Measurements from ENCODE around the gene NUP43. TPM values are rescaled to one million over a fixed set of nuclear protein-coding genes. Genes with fewer than 3 reads are reported as not detected.

Gene NUP43
- total and polyA plus RNA-seq, 2 of the 13 experiments (the other 11 are each of a cell fraction or from before 2014, with no cell fraction given): 38.9 to 85.1 TPM

DNA sequence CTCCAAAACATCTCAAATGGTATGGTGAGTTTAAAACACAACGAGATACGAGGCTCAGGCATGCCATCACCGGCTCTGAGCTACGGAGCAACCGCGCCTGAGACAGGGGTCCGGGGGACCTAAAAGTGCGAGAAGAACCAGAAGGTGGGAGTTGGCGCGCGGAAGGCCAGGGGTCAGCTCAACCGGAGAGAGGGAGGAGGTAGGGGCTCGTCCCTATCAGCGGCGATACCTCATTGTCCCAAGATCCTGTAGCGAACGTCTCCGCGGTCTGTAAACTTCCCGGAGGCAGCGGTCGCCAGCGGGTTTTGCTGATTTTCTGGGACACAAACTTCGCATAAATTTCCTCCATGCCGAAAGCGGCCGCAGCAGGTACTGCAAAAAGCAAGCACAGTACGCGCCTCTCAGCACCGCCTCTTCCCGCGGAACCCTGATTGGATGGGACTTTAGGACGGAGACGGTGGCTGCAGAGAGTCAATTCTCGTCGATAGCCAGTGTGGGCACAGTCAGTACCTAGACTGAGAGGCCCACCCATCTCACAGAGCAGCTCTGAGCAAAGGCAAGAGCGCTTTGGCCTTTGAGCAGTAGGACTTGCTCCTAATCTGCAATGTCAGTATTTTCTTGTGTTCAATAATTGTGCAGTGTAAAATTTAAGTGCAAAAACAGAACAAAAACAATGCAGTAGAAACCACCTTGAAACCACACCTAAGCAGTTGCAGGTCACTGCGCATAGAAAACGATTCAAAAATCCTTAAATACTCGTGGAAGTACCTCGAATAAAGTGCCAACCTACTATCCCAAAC is at the start of gene NUP43 (continued):
- TF ChIP-seq, protein P1, sequence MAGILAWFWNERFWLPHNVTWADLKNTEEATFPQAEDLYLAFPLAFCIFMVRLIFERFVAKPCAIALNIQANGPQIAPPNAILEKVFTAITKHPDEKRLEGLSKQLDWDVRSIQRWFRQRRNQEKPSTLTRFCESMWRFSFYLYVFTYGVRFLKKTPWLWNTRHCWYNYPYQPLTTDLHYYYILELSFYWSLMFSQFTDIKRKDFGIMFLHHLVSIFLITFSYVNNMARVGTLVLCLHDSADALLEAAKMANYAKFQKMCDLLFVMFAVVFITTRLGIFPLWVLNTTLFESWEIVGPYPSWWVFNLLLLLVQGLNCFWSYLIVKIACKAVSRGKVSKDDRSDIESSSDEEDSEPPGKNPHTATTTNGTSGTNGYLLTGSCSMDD (CRISPR knock-in tag; IDR thresholded peaks at IDR 0.05): 0 out of 2 replicates have a peak, but pooled peaks have one; percentile 51
- TF ChIP-seq FLYWCH1 (CRISPR knock-in tag; IDR thresholded peaks at IDR 0.05): no peak
- TF ChIP-seq ZFYVE20 (CRISPR knock-in tag; IDR thresholded peaks at IDR 0.05; ENCODE audit: borderline replicate concordance, low read depth): 0 out of 2 replicates have a peak, but pooled peaks have one; percentile 49
- TF ChIP-seq SMARCE1 (IDR thresholded peaks at IDR 0.05; ENCODE audit: borderline replicate concordance): no peak
- no peak for TF ChIP-seq ZNF251 (CRISPR knock-in tag; IDR thresholded peaks at IDR 0.05)
- TF ChIP-seq MYC (CRISPR knock-in tag; IDR thresholded peaks at IDR 0.05; ENCODE audit: borderline replicate concordance): peak; percentile 84; the same call in 1 of the 2 replicates
- TF ChIP-seq CHD2 (IDR thresholded peaks at IDR 0.05; ENCODE audit: low read depth, low read length): peak; percentile 60
- TF ChIP-seq ZNF121 (CRISPR knock-in tag; IDR thresholded peaks at IDR 0.05): 0 out of 2 replicates have a peak, but pooled peaks have one; percentile 18
- TF ChIP-seq, protein P2, sequence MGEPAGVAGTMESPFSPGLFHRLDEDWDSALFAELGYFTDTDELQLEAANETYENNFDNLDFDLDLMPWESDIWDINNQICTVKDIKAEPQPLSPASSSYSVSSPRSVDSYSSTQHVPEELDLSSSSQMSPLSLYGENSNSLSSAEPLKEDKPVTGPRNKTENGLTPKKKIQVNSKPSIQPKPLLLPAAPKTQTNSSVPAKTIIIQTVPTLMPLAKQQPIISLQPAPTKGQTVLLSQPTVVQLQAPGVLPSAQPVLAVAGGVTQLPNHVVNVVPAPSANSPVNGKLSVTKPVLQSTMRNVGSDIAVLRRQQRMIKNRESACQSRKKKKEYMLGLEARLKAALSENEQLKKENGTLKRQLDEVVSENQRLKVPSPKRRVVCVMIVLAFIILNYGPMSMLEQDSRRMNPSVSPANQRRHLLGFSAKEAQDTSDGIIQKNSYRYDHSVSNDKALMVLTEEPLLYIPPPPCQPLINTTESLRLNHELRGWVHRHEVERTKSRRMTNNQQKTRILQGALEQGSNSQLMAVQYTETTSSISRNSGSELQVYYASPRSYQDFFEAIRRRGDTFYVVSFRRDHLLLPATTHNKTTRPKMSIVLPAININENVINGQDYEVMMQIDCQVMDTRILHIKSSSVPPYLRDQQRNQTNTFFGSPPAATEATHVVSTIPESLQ (CRISPR knock-in tag; conservative IDR thresholded peaks at IDR 0.05): 0 out of 2 replicates have a peak, but pooled peaks have one; percentile 11
- TF ChIP-seq PRDM4 (CRISPR knock-in tag; IDR thresholded peaks at IDR 0.05; ENCODE audit: borderline replicate concordance): no peak
- TF ChIP-seq ZSCAN31 (CRISPR knock-in tag; IDR thresholded peaks at IDR 0.05; ENCODE audit: low read depth): peak; percentile 87
- no peak for TF ChIP-seq MAZ (IDR thresholded peaks at IDR 0.05; ENCODE audit: borderline replicate concordance, low read depth, low read length)
- peak; percentile 81; the same call in 1 of the 2 replicates for TF ChIP-seq MAZ (CRISPR knock-in tag; IDR thresholded peaks at IDR 0.05; ENCODE audit: low read depth)
- TF ChIP-seq, protein P3, sequence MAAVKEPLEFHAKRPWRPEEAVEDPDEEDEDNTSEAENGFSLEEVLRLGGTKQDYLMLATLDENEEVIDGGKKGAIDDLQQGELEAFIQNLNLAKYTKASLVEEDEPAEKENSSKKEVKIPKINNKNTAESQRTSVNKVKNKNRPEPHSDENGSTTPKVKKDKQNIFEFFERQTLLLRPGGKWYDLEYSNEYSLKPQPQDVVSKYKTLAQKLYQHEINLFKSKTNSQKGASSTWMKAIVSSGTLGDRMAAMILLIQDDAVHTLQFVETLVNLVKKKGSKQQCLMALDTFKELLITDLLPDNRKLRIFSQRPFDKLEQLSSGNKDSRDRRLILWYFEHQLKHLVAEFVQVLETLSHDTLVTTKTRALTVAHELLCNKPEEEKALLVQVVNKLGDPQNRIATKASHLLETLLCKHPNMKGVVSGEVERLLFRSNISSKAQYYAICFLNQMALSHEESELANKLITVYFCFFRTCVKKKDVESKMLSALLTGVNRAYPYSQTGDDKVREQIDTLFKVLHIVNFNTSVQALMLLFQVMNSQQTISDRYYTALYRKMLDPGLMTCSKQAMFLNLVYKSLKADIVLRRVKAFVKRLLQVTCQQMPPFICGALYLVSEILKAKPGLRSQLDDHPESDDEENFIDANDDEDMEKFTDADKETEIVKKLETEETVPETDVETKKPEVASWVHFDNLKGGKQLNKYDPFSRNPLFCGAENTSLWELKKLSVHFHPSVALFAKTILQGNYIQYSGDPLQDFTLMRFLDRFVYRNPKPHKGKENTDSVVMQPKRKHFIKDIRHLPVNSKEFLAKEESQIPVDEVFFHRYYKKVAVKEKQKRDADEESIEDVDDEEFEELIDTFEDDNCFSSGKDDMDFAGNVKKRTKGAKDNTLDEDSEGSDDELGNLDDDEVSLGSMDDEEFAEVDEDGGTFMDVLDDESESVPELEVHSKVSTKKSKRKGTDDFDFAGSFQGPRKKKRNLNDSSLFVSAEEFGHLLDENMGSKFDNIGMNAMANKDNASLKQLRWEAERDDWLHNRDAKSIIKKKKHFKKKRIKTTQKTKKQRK (IDR thresholded peaks at IDR 0.05; ENCODE audit: low read length): no peak
- TF ChIP-seq, protein P4, sequence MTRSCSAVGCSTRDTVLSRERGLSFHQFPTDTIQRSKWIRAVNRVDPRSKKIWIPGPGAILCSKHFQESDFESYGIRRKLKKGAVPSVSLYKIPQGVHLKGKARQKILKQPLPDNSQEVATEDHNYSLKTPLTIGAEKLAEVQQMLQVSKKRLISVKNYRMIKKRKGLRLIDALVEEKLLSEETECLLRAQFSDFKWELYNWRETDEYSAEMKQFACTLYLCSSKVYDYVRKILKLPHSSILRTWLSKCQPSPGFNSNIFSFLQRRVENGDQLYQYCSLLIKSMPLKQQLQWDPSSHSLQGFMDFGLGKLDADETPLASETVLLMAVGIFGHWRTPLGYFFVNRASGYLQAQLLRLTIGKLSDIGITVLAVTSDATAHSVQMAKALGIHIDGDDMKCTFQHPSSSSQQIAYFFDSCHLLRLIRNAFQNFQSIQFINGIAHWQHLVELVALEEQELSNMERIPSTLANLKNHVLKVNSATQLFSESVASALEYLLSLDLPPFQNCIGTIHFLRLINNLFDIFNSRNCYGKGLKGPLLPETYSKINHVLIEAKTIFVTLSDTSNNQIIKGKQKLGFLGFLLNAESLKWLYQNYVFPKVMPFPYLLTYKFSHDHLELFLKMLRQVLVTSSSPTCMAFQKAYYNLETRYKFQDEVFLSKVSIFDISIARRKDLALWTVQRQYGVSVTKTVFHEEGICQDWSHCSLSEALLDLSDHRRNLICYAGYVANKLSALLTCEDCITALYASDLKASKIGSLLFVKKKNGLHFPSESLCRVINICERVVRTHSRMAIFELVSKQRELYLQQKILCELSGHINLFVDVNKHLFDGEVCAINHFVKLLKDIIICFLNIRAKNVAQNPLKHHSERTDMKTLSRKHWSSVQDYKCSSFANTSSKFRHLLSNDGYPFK (CRISPR knock-in tag; IDR thresholded peaks at IDR 0.05; ENCODE audit: borderline replicate concordance): no peak; the same call in 1 of the 2 replicates
- TF ChIP-seq PHF20 (CRISPR knock-in tag; IDR thresholded peaks at IDR 0.05): peak; percentile 92

Measured in HepG2 (cell line).